ENCODE measurements around the gene SPATA1. TPM values are rescaled to one million over a fixed set of nuclear protein-coding genes. Genes with fewer than 3 reads are reported as not detected.
"Not testable (repeated sequence)": the region's sequence is repeated elsewhere in the genome, so short reads cannot be mapped to it uniquely, and the experiment has no call there.

The SPATA1 gene
- total RNA-seq, 1 experiment from 2014 or later, result 0.64 TPM

GRCh38 chr1:84507887-84508286 lies 1.7 kb downstream of the SPATA1 start:
- not testable (repeated sequence) for DNase-seq (ENCODE audit: extremely low read depth, low read depth)

- DNase-seq (ENCODE audit: extremely low read depth, low read depth), result no peak
These were observed 2.3 kb downstream of the SPATA1 start for GRCh38 chr1:84508510-84508909.

DNA sequence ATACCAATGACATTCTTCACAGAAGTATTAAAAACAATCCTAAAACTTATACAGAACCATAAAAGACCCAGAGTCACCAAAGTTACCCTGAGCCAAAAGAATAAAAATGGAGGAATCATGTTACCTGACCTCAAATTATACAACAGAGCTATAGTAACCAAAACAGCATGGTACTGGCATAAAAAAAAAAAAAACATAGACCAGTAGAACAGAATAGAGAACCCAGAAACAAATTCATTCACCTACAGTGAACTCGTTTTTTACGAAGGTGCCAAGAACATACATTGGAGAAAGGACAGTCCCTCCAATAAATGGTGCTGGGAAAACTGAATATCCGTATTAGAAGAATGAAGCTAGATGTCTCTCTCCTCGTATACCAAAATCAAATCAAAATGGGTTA lies 2.8 kb downstream of the SPATA1 start:
- no peak for DNase-seq (ENCODE audit: extremely low read depth, low read depth)

DNA sequence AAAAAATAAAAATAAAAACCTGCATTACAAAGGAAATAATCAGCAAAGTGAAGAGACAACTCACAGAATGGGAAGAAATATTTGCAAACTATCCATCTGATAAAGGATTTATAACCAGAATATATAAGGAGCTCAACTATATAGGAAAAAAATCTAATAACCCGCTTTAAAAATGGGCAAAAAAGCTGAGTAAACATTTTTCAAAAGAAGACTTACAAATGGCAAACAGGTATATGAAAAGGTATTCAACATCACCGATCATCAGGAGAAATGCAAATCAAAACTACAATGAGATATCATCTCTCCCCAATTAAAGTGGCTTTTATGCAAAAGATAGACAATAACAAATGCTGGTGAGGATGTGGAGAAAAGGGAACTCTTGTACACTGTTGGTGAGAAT lies 4.0 kb downstream of the SPATA1 start:
- DNase-seq (ENCODE audit: extremely low read depth, low read depth), result no peak

DNA sequence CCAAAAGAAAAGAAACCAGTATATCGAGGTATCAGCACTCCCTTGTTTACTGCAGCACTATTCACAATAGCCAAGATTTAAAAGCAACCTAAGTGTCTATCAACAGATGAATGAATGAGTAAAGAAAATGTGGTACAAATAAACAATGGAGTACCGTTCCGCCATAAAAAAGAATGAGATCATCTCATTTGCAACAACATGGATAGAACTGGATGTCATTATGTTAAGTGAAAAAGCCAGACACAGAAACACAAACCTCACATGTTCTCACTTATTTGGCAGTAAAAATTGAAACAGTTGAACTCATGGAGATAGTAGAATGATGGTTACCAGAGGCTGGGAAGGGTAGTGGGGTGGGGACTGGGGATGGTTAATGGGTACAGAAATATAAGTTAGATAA lies 4.5 kb downstream of the SPATA1 start:
- no peak for DNase-seq (ENCODE audit: extremely low read depth, low read depth)

DNA sequence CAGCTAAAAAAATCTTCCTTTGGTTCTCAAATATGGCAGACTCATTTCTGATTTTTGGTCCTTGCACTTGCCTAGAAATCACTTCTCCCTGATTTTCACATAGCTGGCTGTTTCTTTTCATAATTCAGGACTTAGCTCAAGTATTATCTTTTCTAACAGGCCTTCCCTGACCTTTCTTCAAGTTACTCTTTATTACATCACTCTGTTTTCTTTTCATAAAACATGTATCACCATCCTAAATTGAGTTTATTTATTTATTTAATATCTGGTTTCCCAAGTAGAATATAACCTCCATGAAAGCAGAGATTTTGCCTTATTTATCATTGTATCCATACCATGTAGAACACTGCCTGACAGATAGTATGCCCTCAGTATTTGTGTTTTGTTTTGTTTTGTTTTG lies 18.4 kb downstream of the SPATA1 start:
- no peak for DNase-seq (ENCODE audit: extremely low read depth, low read depth)

GRCh38 chr1:84525779-84526178 lies 19.6 kb downstream of the SPATA1 start:
- no peak for DNase-seq (ENCODE audit: extremely low read depth, low read depth)

DNA sequence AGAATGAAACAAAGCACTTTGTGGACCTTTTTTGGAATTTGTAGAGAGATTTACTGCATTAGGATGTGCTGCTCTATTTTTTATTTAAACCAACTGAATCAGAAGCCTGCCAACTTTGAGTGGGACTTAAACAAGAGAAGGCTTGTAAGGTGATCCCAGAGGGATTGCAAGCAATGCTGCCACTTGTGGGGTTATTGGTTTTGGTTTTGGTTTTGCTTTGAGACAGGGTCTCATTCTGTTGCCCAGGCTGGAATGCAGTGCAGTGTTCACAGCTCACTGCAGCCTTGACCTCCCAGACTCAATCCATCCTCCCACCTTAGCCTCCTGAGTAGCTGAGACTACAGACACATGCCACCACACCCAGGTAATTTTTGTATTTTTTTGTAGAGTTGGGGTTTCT lies 32.4 kb downstream of the SPATA1 start:
- DNase-seq (ENCODE audit: extremely low read depth, low read depth), result no peak

DNA sequence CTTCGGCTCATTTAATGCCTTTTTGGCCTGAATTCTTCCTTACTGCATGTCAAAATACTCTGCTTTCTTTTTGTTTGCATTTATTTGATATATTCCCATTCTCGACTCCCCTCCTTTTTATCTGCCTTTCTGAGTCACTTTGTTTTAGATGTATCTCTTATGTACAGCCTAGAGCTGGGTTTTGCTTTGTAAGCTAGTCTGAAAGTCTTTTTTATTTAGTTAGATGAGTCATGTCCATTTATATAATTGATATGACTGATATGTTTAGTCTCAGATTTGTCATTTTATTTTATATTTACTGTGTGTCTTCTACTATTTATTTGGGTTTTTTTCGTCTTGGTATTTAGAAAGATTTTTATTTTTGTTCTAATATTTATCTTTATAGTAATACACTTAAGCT lies 33.8 kb downstream of the SPATA1 start:
- no peak for DNase-seq (ENCODE audit: extremely low read depth, low read depth)

DNA sequence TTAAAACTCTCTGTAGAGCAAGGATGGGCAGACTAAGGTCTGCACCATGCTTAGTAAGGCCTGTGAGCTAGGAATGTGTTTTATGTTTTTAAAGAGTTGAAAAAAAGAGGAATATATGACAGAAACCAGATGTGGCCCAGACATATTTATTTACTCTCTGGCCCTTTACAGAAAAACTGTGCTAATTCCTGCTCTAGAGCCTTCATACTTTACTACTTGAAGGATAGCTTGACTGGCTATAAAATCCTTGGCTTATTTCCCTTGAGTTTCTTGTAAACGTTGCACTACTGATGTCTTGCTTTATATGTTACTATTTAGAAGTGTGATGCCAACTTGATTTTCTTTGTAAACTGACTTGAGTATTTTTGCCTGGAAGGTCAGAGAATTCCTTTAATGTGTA lies 34.6 kb downstream of the SPATA1 start:
- no peak for DNase-seq (ENCODE audit: extremely low read depth, low read depth)

DNA sequence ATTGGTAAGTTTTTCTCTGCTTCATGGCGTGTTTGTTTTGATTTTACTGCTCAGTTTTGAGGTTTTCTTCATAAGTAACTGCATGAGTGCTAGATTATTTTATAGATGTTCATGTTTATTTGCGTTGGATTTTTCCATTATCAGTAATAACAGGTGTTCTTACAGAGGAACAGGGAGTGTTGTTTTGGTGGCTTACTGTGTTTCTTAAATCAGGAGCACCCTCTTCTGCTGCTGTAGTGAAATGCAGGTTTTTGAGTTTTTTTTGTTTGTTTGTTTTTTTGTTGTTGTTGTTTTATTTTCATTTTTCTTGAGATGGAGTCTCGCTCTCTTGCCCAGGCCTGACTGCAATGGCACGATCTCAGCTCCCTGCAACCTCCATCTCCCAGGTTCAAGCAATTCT lies 35.5 kb downstream of the SPATA1 start:
- DNase-seq (ENCODE audit: extremely low read depth, low read depth), result peak; percentile 3

DNA sequence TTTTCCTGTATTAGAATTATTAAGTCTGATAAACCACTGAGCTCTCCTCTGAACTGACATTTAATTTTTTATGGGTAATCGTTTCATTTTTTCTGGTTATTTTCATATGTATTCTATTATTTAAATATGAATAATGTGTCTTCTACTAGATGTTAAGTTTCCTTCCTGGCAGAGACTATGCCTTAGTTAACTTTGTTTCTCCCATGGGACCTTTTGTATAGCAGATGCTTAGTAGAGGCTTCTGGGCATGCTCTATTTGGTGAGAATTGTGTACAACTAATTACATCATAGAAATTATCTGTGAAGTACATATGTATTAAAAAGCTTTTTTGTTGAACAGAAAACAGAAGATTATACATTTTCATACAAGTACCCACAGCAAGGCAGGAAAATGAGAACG lies 44.6 kb downstream of the SPATA1 start:
- no peak for DNase-seq (ENCODE audit: extremely low read depth, low read depth)

DNA sequence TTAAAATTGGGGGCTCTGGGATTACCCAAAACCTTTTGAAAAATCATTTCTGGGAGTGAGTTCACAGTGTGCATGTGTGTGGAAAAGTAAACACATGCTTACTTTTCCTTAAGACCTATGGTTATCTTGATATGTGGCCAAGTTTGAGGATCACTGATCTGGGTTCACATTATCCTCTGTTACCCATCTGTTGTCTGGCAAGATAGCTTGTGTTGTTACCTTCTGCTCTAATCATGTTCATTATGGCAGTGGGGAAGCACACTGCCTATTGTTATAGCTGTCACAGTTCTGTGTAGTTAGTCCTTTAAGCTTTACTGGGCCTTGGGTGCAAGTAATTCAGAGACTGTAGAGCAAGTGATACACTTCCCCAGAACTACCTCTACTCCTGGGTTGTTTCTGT lies 63.0 kb downstream of the SPATA1 start:
- DNase-seq (ENCODE audit: extremely low read depth, low read depth), result no peak

- DNase-seq (ENCODE audit: extremely low read depth, low read depth), result no peak
These were observed 64.4 kb downstream of the SPATA1 start for GRCh38 chr1:84570436-84571149.

DNA sequence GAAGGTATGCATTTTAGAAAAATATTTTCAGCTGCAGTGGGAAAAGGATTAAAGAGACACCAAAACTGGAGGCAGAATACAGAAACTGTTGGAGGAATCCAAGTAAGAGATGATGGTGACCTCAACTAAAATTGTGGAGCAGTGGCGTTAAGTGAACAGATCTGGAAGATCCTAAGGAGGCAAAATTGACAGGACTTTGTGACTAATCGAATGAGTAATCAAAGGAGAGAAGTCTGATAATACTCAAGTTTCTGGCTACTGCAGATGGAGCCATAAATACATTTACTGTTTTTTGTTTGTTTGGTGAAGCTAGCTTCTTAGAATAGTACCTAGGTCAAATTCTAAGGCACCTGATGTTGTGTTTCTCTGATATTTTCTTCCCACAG lies 65.0 kb downstream of the SPATA1 start:
- no peak for DNase-seq (ENCODE audit: extremely low read depth, low read depth)

DNA sequence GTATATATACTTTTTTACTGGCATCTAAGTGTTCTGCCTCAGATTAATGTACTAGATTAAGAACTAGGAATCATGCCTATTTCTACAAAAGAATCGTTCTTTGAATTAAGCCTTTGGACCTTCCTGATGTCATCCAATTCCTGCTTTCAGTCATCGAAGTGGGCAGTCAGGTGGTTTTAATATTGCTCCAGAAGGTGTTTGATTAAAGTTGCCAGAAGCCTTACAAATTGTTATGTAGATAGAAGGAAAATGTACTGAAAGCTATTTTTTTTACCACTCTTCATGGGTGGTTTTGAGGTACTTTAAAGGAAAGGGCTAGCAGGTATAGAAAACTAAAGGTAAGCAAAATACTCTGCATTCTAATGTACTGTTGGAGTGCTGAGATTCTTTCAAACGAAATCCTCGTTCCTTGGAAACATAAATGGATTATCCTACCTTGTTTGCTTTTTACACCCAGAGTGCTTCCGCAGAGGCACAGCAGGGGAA lies 67.3 kb downstream of the SPATA1 start:
- no peak for DNase-seq (ENCODE audit: extremely low read depth, low read depth)

DNA sequence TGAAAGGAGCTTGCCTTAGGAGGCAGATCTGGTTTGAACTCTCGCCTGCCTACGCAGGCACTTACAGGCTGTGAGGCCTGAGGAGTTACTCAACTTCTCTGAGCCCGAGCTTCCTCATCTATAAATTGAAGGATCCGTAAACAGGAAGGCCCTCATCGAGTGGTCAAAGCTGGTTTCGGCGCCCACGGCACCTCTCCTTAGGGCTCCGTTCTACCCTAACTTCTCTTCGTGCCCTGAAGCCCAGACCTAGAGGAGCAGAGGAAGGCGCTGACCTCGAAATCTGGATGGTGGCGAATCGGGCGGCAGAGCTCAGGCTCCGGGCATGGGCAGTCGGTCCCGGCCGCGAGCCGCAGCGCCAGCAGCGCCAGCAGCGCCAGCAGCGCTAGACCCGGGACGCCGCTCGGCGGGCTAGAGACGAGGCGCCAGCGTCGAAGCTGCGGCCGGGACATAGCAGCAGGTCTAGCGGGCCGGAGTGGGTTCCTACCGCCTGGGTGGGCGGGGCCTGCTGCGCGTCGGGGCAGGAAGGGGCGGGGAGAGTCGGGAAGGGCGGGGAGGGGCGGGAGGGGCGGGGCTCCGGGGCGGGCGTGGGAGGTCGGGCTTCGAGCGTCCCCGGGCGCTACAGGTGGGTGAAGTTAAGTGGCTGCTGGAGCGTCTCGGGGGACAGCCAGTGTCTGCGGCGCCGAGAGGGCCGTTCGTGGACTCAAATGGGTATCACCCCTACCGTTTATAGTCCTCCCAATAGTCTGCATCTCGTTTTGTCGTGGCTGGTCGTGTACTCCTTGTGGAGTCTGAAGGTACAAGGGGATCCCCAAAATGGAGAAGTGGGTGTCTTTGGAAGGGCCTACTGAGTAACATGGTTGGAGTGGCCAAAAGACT lies 68.0 kb downstream of the SPATA1 start, which contains the start of gene CTBS:
TSS of gene CTBS (minus strand) at position 474 of the 876 bp plus-strand sequence. CDS start at position 449, 25 bp downstream.
- DNase-seq (ENCODE audit: extremely low read depth, low read depth), result peak; percentile 76

- DNase-seq (ENCODE audit: extremely low read depth, low read depth), result no peak
These were observed 68.8 kb downstream of the SPATA1 start for GRCh38 chr1:84574936-84575335.

DNA sequence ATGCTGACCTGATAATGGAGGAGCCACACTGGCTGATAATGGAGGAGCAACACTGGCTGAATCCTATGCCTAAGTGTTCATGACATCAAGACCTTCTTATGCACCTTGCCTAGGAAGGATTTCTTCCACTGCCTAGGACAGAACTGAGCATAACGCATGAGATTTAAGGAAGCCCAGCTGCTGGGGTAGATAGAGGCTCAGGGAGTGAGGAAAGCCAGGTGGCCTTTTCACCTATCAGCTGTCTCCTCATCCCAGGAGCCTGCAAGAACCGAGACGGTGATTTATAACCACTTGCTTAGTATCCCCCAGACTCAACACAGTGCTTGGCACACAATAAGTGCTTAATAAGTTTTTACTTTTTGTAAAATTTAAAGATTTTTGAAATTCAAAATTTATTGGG lies 75.5 kb downstream of the SPATA1 start:
- no peak for DNase-seq (ENCODE audit: extremely low read depth, low read depth)

DNA sequence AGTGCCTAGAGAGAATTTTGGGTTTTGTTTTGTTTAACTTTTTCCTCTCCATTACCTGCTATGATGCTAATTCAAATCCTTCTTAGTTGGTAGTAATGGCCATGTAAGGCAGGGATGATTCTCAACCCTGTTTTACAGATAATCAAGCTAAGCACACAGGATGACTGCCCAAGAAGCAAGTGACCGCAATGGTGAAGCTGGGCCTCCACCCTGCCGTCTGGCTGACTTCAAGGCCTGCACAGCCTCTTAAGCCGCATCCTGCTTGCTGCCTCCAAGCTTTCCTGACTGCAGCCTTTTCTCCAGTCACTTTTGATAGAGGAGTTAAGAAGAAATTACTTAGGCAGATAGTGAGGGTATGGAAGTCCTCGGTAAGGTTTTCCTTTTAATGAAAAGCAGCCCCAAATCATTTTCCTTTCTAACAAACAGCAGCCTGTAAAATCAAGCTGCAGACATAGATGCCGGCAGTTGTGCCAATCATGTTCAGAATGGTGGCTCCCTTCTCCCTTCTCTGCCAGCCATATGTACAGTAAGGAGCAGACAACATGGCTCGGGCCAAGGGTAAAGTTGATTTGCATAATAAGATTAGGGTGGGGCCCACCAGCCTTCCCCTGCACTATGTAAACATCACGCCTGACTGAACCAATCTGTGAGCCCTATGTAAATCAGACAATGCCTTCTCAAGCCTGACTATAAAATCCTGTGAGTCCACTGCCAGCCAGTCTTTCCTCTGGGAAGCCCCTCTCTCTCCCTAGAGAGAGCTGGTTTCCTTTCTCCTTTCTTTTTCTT lies 76.8 kb downstream of the SPATA1 start:
- no peak for DNase-seq (ENCODE audit: extremely low read depth, low read depth)

GRCh38 chr1:84583648-84584047 lies 77.5 kb downstream of the SPATA1 start:
- no peak for DNase-seq (ENCODE audit: extremely low read depth, low read depth)
